HS-5 (cell line): ENCODE results near the gene CCL28.

Experiments used
- DNase-seq: peaks from one replicate; pipeline ENCODE4 v3.0.0-alpha.2; 2012; ENCODE audit warnings: low read depth

Gene CCL28

GRCh38 chr5:43357067-43357466, 55.1 kb downstream of the CCL28 start:
- no peak for DNase-seq

- DNase-seq: no peak
Observed at GRCh38 chr5:43354774-43355173, 57.4 kb downstream of the CCL28 start.

GRCh38 chr5:43353668-43354067, 58.5 kb downstream of the CCL28 start:
- DNase-seq: no peak

- DNase-seq: no peak
Observed at GRCh38 chr5:43352915-43353314, 59.3 kb downstream of the CCL28 start.

GRCh38 chr5:43352131-43352530, 60.1 kb downstream of the CCL28 start:
- DNase-seq: no peak

GRCh38 chr5:43348861-43349363, 63.3 kb downstream of the CCL28 start:
- DNase-seq: no peak

- no peak for DNase-seq
Observed at GRCh38 chr5:43348207-43348606, 64.0 kb downstream of the CCL28 start.

- no peak for DNase-seq
Observed at GRCh38 chr5:43338862-43339261, 73.3 kb downstream of the CCL28 start.

- no peak for DNase-seq
Observed at GRCh38 chr5:43336159-43336558, 76.0 kb downstream of the CCL28 start.

GRCh38 chr5:43335681-43336080, 76.5 kb downstream of the CCL28 start:
- no peak for DNase-seq

- DNase-seq: no peak
Observed at GRCh38 chr5:43332401-43332800, 79.8 kb downstream of the CCL28 start.
